ENCODE results near the gene CELSR1. TPM values are rescaled to one million over a fixed set of nuclear protein-coding genes. Genes with fewer than 3 reads are reported as not detected.

CELSR1 gene
- total and polyA plus RNA-seq, 2 of the 13 experiments (the other 11 are each of a cell fraction or from before 2014, with no cell fraction given), result 0.78 to 1.8 TPM

DNA sequence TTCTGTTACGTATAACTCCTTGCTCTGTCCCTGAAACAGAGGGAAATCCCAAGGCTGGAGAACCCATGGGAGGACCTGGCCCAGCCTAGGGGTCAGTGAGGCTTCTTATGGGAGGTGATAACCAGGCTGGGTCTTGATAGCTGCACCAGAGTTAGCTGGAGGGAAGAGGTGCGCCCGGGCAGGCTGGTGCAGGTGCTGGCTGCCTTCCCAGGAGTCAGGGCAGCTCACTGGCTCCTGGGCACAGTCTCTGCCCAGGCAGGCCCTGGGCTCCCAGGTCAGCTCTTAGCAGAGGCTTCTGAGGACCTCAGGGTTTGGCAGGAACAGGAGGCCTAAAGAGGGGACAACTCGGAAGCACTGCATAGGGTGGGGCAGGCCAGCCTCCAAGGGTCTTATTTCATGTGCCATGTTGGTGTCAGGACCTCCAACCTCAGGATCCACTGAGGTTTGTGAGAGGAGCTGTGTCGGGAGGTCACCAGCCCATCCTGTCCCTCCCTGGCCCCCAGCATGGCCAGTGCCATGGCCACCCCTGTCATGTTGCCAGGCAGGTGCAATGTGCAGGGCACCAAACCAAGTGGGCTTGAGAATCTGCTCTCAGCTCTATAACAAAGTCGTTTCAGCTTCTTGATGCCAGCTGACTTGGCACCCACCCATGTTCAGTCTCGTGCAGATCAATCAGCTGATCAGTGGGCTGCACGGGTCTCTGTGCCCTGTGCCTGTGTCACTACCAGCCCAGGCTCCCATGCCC is 20.5 kb upstream of the CELSR1 start:
- FAIRE-seq, result no peak
- in situ Hi-C loops (cut with HindIII; ENCODE audit: extremely low pct_ligation_motif_present, low pct_unique_long_range_greater_than_20kb) (loop anchor here (25.0 kb wide), 1 partner anchor 104 kb away; no protein-coding TSS in a partner anchor), intact Hi-C loops (cut with micrococcal nuclease; ENCODE audit: unreplicated experiment) (no loop called here)
- TF ChIP-seq KLF9 (CRISPR knock-in tag; IDR thresholded peaks at IDR 0.05; ENCODE audit: low read depth) (no peak), ZKSCAN5 (CRISPR knock-in tag; IDR thresholded peaks at IDR 0.05) (no peak), KAT7 (CRISPR knock-in tag; IDR thresholded peaks at IDR 0.05; ENCODE audit: borderline replicate concordance) (no peak), ZNF83 (CRISPR knock-in tag; IDR thresholded peaks at IDR 0.05; ENCODE audit: borderline replicate concordance) (no peak), ZNF333 (CRISPR knock-in tag; IDR thresholded peaks at IDR 0.05; ENCODE audit: borderline replicate concordance) (no peak), ZNF703 (CRISPR knock-in tag; IDR thresholded peaks at IDR 0.05; ENCODE audit: borderline replicate concordance) (no peak), POGZ (CRISPR knock-in tag; IDR thresholded peaks at IDR 0.05) (no peak), ZNF484 (CRISPR knock-in tag; IDR thresholded peaks at IDR 0.05; ENCODE audit: borderline replicate concordance, low read depth) (no peak), PAX8 (CRISPR knock-in tag; IDR thresholded peaks at IDR 0.05; ENCODE audit: borderline replicate concordance) (no peak), ZNF225 (CRISPR knock-in tag; IDR thresholded peaks at IDR 0.05) (no peak)
- TF ChIP-seq, protein P1, sequence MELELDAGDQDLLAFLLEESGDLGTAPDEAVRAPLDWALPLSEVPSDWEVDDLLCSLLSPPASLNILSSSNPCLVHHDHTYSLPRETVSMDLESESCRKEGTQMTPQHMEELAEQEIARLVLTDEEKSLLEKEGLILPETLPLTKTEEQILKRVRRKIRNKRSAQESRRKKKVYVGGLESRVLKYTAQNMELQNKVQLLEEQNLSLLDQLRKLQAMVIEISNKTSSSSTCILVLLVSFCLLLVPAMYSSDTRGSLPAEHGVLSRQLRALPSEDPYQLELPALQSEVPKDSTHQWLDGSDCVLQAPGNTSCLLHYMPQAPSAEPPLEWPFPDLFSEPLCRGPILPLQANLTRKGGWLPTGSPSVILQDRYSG (CRISPR knock-in tag; IDR thresholded peaks at IDR 0.05), result no peak
- TF ChIP-seq, protein P2, sequence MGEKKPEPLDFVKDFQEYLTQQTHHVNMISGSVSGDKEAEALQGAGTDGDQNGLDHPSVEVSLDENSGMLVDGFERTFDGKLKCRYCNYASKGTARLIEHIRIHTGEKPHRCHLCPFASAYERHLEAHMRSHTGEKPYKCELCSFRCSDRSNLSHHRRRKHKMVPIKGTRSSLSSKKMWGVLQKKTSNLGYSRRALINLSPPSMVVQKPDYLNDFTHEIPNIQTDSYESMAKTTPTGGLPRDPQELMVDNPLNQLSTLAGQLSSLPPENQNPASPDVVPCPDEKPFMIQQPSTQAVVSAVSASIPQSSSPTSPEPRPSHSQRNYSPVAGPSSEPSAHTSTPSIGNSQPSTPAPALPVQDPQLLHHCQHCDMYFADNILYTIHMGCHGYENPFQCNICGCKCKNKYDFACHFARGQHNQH (CRISPR knock-in tag; IDR thresholded peaks at IDR 0.05), result no peak
- TF ChIP-seq, protein P3, sequence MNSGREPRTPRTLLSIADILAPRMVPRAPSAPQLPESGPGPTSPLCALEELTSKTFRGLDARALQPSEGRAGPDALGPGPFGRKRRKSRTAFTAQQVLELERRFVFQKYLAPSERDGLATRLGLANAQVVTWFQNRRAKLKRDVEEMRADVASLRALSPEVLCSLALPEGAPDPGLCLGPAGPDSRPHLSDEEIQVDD (CRISPR knock-in tag; IDR thresholded peaks at IDR 0.05; ENCODE audit: borderline replicate concordance), result no peak
- Histone ChIP-seq H4K20me1 (ENCODE audit: insufficient read depth, low read length) (no peaks in the 10 kb centered on the region), H3K27me3 (ENCODE audit: control insufficient read depth in 1 of 2, insufficient read depth in 2 of 2, low read length in 2 of 2) (no peaks in the 10 kb centered on the region), H3K4me3 (replicated peaks in 1 of 3; ENCODE audit: insufficient read depth in 1 of 3, low read depth in 2 of 3, low read length in 3 of 3) (no peak overlapping the region), H3K79me2 (ENCODE audit: insufficient read depth, low read length) (no peaks in the 10 kb centered on the region), H3K27ac (ENCODE audit: extremely low read length, insufficient read depth, low read length) (no peak overlapping the region), H3K36me3 (replicated peaks in 1 of 2; ENCODE audit: control insufficient read depth in 1 of 2, insufficient read depth in 2 of 2, low read length in 2 of 2) (no peaks in the 10 kb centered on the region), H2AFZ (ENCODE audit: low read length) (no peak overlapping the region), H3K4me1 (ENCODE audit: insufficient read depth, low read length) (peaks cover 14% of the 10 kb centered on the region), H3K4me2 (ENCODE audit: low read depth, low read length) (no peak overlapping the region), H3K9me3 (ENCODE audit: low read length) (no peaks in the 10 kb centered on the region), H3K9ac (ENCODE audit: insufficient read depth, low read depth, low read length) (no peak overlapping the region)
- WGBS (ENCODE audit: low lambda C conversion rate), result 58% methylated on average over 3 of the region's 8 CpGs
- ChIA-PET POLR2A (no interaction called here), CTCF (ENCODE audit: low intra/inter-chr PET ratio, low total read pairs) (no interaction called here)
- no peak for DNase-seq (ENCODE audit: low spot score)
- BruUV-seq (replicated peaks), result no TSS peak
- ATAC-seq, result no peak
